Measurements from ENCODE around the gene SNTG2.

The SNTG2 gene

DNA sequence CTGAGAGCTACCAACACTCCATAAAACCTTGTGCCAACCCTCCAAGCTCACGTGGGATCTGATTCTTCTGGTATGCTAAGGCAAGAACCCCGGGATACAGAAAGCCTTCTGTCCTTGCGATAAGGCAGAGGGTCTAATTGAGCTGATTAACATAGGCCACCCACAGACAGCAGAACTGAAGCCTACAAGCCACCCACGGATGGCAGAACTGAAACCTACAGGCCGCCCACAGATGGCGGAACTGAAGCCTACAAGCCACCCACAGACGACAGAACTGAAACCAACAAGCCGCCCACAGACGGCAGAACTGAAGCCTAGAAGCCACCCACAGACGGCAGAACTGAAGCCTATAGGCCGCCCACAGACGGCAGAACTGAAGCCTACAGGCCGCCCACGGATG is 216.3 kb downstream of the SNTG2 start:
- TF ChIP-seq OSR1 (CRISPR knock-in tag; IDR thresholded peaks at IDR 0.05) (no peak), ARNTL (CRISPR knock-in tag; IDR thresholded peaks at IDR 0.05; ENCODE audit: borderline replicate concordance, low read depth) (no peak), ZC3H10 (CRISPR knock-in tag; IDR thresholded peaks at IDR 0.05) (no peak), ZNF565 (CRISPR knock-in tag; conservative IDR thresholded peaks at IDR 0.05; ENCODE audit: low read depth) (no peak), CSDC2 (CRISPR knock-in tag; IDR thresholded peaks at IDR 0.05) (no peak), BACH2 (CRISPR knock-in tag; IDR thresholded peaks at IDR 0.05; ENCODE audit: borderline replicate concordance) (no peak), ISL1 (CRISPR knock-in tag; IDR thresholded peaks at IDR 0.05) (no peak), ZNF70 (CRISPR knock-in tag; IDR thresholded peaks at IDR 0.05) (no peak), ZFP3 (CRISPR knock-in tag; IDR thresholded peaks at IDR 0.05) (no peak), SNAI2 (CRISPR knock-in tag; IDR thresholded peaks at IDR 0.05) (no peak)
- TF ChIP-seq, protein P1, sequence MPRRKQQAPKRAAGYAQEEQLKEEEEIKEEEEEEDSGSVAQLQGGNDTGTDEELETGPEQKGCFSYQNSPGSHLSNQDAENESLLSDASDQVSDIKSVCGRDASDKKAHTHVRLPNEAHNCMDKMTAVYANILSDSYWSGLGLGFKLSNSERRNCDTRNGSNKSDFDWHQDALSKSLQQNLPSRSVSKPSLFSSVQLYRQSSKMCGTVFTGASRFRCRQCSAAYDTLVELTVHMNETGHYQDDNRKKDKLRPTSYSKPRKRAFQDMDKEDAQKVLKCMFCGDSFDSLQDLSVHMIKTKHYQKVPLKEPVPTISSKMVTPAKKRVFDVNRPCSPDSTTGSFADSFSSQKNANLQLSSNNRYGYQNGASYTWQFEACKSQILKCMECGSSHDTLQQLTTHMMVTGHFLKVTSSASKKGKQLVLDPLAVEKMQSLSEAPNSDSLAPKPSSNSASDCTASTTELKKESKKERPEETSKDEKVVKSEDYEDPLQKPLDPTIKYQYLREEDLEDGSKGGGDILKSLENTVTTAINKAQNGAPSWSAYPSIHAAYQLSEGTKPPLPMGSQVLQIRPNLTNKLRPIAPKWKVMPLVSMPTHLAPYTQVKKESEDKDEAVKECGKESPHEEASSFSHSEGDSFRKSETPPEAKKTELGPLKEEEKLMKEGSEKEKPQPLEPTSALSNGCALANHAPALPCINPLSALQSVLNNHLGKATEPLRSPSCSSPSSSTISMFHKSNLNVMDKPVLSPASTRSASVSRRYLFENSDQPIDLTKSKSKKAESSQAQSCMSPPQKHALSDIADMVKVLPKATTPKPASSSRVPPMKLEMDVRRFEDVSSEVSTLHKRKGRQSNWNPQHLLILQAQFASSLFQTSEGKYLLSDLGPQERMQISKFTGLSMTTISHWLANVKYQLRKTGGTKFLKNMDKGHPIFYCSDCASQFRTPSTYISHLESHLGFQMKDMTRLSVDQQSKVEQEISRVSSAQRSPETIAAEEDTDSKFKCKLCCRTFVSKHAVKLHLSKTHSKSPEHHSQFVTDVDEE (CRISPR knock-in tag; IDR thresholded peaks at IDR 0.05): no peak
- TF ChIP-seq, protein P2, sequence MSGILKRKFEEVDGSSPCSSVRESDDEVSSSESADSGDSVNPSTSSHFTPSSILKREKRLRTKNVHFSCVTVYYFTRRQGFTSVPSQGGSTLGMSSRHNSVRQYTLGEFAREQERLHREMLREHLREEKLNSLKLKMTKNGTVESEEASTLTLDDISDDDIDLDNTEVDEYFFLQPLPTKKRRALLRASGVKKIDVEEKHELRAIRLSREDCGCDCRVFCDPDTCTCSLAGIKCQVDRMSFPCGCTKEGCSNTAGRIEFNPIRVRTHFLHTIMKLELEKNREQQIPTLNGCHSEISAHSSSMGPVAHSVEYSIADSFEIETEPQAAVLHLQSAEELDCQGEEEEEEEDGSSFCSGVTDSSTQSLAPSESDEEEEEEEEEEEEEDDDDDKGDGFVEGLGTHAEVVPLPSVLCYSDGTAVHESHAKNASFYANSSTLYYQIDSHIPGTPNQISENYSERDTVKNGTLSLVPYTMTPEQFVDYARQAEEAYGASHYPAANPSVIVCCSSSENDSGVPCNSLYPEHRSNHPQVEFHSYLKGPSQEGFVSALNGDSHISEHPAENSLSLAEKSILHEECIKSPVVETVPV (CRISPR knock-in tag; IDR thresholded peaks at IDR 0.05): no peak
- TF ChIP-seq, protein P3, sequence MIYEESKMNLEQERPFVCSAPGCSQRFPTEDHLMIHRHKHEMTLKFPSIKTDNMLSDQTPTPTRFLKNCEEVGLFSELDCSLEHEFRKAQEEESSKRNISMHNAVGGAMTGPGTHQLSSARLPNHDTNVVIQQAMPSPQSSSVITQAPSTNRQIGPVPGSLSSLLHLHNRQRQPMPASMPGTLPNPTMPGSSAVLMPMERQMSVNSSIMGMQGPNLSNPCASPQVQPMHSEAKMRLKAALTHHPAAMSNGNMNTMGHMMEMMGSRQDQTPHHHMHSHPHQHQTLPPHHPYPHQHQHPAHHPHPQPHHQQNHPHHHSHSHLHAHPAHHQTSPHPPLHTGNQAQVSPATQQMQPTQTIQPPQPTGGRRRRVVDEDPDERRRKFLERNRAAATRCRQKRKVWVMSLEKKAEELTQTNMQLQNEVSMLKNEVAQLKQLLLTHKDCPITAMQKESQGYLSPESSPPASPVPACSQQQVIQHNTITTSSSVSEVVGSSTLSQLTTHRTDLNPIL (CRISPR knock-in tag; IDR thresholded peaks at IDR 0.05; ENCODE audit: low read depth): no peak
- TF ChIP-seq, protein P4, sequence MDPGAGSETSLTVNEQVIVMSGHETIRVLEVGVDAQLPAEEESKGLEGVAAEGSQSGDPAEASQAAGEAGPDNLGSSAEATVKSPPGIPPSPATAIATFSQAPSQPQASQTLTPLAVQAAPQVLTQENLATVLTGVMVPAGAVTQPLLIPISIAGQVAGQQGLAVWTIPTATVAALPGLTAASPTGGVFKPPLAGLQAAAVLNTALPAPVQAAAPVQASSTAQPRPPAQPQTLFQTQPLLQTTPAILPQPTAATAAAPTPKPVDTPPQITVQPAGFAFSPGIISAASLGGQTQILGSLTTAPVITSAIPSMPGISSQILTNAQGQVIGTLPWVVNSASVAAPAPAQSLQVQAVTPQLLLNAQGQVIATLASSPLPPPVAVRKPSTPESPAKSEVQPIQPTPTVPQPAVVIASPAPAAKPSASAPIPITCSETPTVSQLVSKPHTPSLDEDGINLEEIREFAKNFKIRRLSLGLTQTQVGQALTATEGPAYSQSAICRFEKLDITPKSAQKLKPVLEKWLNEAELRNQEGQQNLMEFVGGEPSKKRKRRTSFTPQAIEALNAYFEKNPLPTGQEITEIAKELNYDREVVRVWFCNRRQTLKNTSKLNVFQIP (CRISPR knock-in tag; IDR thresholded peaks at IDR 0.05; ENCODE audit: borderline replicate concordance, low read depth): no peak
- no peak for ATAC-seq

DNA sequence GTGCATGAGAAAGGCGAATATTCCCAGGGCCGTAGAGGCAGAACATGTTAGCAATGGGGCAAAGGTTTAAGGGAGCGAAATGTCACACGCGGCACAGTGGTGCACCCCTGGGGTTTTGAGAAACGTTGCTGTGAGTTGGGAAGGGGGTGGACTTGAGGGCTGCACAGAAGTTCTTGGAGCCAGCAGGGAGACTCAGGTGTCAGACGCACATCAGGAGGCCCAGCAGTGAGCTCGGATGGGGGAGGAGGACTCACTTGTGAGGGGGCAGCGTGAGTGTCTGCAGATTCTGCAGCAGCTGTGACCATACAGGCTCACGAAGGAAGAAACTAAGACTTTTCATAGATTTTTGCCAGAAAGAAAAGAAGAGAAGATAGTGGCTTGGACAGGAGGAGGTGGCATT is 218.2 kb downstream of the SNTG2 start:
- ATAC-seq: no peak

More for the DNA sequence above, 218.2 kb downstream of the SNTG2 start:
- TF ChIP-seq CSDC2 (CRISPR knock-in tag; IDR thresholded peaks at IDR 0.05) (no peak), ZNF70 (CRISPR knock-in tag; IDR thresholded peaks at IDR 0.05) (no peak), BACH2 (CRISPR knock-in tag; IDR thresholded peaks at IDR 0.05; ENCODE audit: borderline replicate concordance) (no peak), ESRRG (CRISPR knock-in tag; IDR thresholded peaks at IDR 0.05) (no peak), ZC3H10 (CRISPR knock-in tag; IDR thresholded peaks at IDR 0.05) (no peak), GLIS3 (CRISPR knock-in tag; IDR thresholded peaks at IDR 0.05) (no peak), ARNTL (CRISPR knock-in tag; IDR thresholded peaks at IDR 0.05; ENCODE audit: borderline replicate concordance, low read depth) (no peak), ZNF8 (CRISPR knock-in tag; IDR thresholded peaks at IDR 0.05) (no peak), ZFP30 (CRISPR knock-in tag; IDR thresholded peaks at IDR 0.05) (no peak), TOX (CRISPR knock-in tag; IDR thresholded peaks at IDR 0.05; ENCODE audit: borderline replicate concordance) (no peak), OSR1 (CRISPR knock-in tag; IDR thresholded peaks at IDR 0.05) (no peak), PPARA (CRISPR knock-in tag; IDR thresholded peaks at IDR 0.05; ENCODE audit: borderline replicate concordance) (no peak), SNAI2 (CRISPR knock-in tag; IDR thresholded peaks at IDR 0.05) (no peak), TCF4 (CRISPR knock-in tag; IDR thresholded peaks at IDR 0.05; ENCODE audit: borderline replicate concordance) (no peak), ISL1 (CRISPR knock-in tag; IDR thresholded peaks at IDR 0.05) (no peak), ZFP3 (CRISPR knock-in tag; IDR thresholded peaks at IDR 0.05) (no peak), ZNF565 (CRISPR knock-in tag; conservative IDR thresholded peaks at IDR 0.05; ENCODE audit: low read depth) (no peak)
- TF ChIP-seq, protein P2 (CRISPR knock-in tag; IDR thresholded peaks at IDR 0.05): no peak
- TF ChIP-seq, protein P4 (CRISPR knock-in tag; IDR thresholded peaks at IDR 0.05; ENCODE audit: borderline replicate concordance, low read depth): no peak
- TF ChIP-seq, protein P1 (CRISPR knock-in tag; IDR thresholded peaks at IDR 0.05): no peak
